ENCODE data around the gene MMP14. TPM values are rescaled to one million over a fixed set of nuclear protein-coding genes. Genes with fewer than 3 reads are reported as not detected.

Gene MMP14
- total and polyA plus RNA-seq, 9 of the 15 experiments (the other 6 are each of a cell fraction or from before 2014, with no cell fraction given): 0.36 to 5.8 (median 1.3) TPM; not detected in 2

Small RNA genes lying within 50 kb of the gene (small RNA-seq; reads per million reads assigned to genes)
- not detected for gene RF00019

Other genes with a start within 250 kb of the MMP14 start
Only the 7 nearest of the 16 such genes appear.
- gene OXA1L, start 69.9 kb upstream of the MMP14 start, total RNA-seq (2014; rRNA removed): 145 and 157 TPM in 2 replicates
- gene OXA1L, start 69.9 kb upstream of the MMP14 start, total RNA-seq (2014; rRNA removed; fragmentation: Illumina TruSeq; extraction: Trizol): 99.6 and 100 TPM in 2 replicates
- 115 TPM in 2 replicates for gene OXA1L, start 69.9 kb upstream of the MMP14 start, total RNA-seq (2015; rRNA removed; fragmentation: Illumina TruSeq; extraction: Trizol)
- gene OXA1L, start 69.9 kb upstream of the MMP14 start, total RNA-seq (2021): 119 and 125 TPM in 2 replicates
- gene OXA1L, start 69.9 kb upstream of the MMP14 start, polyA plus RNA-seq (2011; rRNA removed): 166 and 183 TPM in 2 replicates
- gene OXA1L, start 69.9 kb upstream of the MMP14 start, polyA plus RNA-seq (2014; fragmentation: Illumina TruSeq; extraction: Trizol): 204 and 210 TPM in 2 replicates
- gene OXA1L, start 69.9 kb upstream of the MMP14 start, polyA plus RNA-seq (2014; fragmentation: Nextera tagmentation; extraction: Ambion mirVana): 100 to 1,000 TPM; 137 to 166 TPM
- 195 and 210 TPM in 2 replicates for gene OXA1L, start 69.9 kb upstream of the MMP14 start, polyA plus RNA-seq (2014; rRNA removed)
- gene SLC7A7, start 21.1 kb upstream of the MMP14 start, total RNA-seq (2014; rRNA removed): 0.41 TPM in 1 of 2 replicates, not detected in the other
- gene SLC7A7, start 21.1 kb upstream of the MMP14 start, total RNA-seq (2014; rRNA removed; fragmentation: Illumina TruSeq; extraction: Trizol): 0.07 TPM in 1 of 2 replicates, not detected in the other
- gene SLC7A7, start 21.1 kb upstream of the MMP14 start, total RNA-seq (2015; rRNA removed; fragmentation: Illumina TruSeq; extraction: Trizol): 0.11 and 0.14 TPM in 2 replicates
- gene SLC7A7, start 21.1 kb upstream of the MMP14 start, total RNA-seq (2021): 0.36 and 0.60 TPM in 2 replicates
- 0.38 and 0.45 TPM in 2 replicates for gene SLC7A7, start 21.1 kb upstream of the MMP14 start, polyA plus RNA-seq (2011; rRNA removed)
- gene SLC7A7, start 21.1 kb upstream of the MMP14 start, polyA plus RNA-seq (2014; fragmentation: Illumina TruSeq; extraction: Trizol): 0.22 and 0.46 TPM in 2 replicates
- under 1 TPM; 0.24 to 0.32 TPM for gene SLC7A7, start 21.1 kb upstream of the MMP14 start, polyA plus RNA-seq (2014; fragmentation: Nextera tagmentation; extraction: Ambion mirVana)
- gene SLC7A7, start 21.1 kb upstream of the MMP14 start, polyA plus RNA-seq (2014; rRNA removed): 0.68 and 1.0 TPM in 2 replicates
- 161 and 168 TPM in 2 replicates for gene MRPL52, start 6.7 kb upstream of the MMP14 start, total RNA-seq (2014; rRNA removed)
- 162 and 169 TPM in 2 replicates for gene MRPL52, start 6.7 kb upstream of the MMP14 start, total RNA-seq (2014; rRNA removed; fragmentation: Illumina TruSeq; extraction: Trizol)
- gene MRPL52, start 6.7 kb upstream of the MMP14 start, total RNA-seq (2015; rRNA removed; fragmentation: Illumina TruSeq; extraction: Trizol): 169 and 170 TPM in 2 replicates
- 213 and 214 TPM in 2 replicates for gene MRPL52, start 6.7 kb upstream of the MMP14 start, total RNA-seq (2021)
- gene MRPL52, start 6.7 kb upstream of the MMP14 start, polyA plus RNA-seq (2011; rRNA removed): 107 and 113 TPM in 2 replicates
- 71.1 and 71.5 TPM in 2 replicates for gene MRPL52, start 6.7 kb upstream of the MMP14 start, polyA plus RNA-seq (2014; fragmentation: Illumina TruSeq; extraction: Trizol)
- 10 to 100 TPM; 56.5 to 79.8 TPM for gene MRPL52, start 6.7 kb upstream of the MMP14 start, polyA plus RNA-seq (2014; fragmentation: Nextera tagmentation; extraction: Ambion mirVana)
- 173 and 220 TPM in 2 replicates for gene MRPL52, start 6.7 kb upstream of the MMP14 start, polyA plus RNA-seq (2014; rRNA removed)
- 10.9 and 14.9 TPM in 2 replicates for gene LRP10, start 35.2 kb downstream of the MMP14 start, total RNA-seq (2014; rRNA removed)
- gene LRP10, start 35.2 kb downstream of the MMP14 start, total RNA-seq (2014; rRNA removed; fragmentation: Illumina TruSeq; extraction: Trizol): 4.9 and 5.5 TPM in 2 replicates
- 6.9 and 8.1 TPM in 2 replicates for gene LRP10, start 35.2 kb downstream of the MMP14 start, total RNA-seq (2015; rRNA removed; fragmentation: Illumina TruSeq; extraction: Trizol)
- 40.7 and 45.5 TPM in 2 replicates for gene LRP10, start 35.2 kb downstream of the MMP14 start, total RNA-seq (2021)
- 16.0 and 25.1 TPM in 2 replicates for gene LRP10, start 35.2 kb downstream of the MMP14 start, polyA plus RNA-seq (2011; rRNA removed)
- 27.2 and 34.5 TPM in 2 replicates for gene LRP10, start 35.2 kb downstream of the MMP14 start, polyA plus RNA-seq (2014; fragmentation: Illumina TruSeq; extraction: Trizol)
- 1 to 10 TPM; 1.3 to 2.3 TPM for gene LRP10, start 35.2 kb downstream of the MMP14 start, polyA plus RNA-seq (2014; fragmentation: Nextera tagmentation; extraction: Ambion mirVana)
- gene LRP10, start 35.2 kb downstream of the MMP14 start, polyA plus RNA-seq (2014; rRNA removed): 12.7 and 15.9 TPM in 2 replicates
- 0.29 and 0.36 TPM in 2 replicates for gene REM2, start 46.6 kb downstream of the MMP14 start, total RNA-seq (2014; rRNA removed)
- gene REM2, start 46.6 kb downstream of the MMP14 start, total RNA-seq (2014; rRNA removed; fragmentation: Illumina TruSeq; extraction: Trizol): 0.18 and 0.51 TPM in 2 replicates
- 0.25 and 0.34 TPM in 2 replicates for gene REM2, start 46.6 kb downstream of the MMP14 start, total RNA-seq (2015; rRNA removed; fragmentation: Illumina TruSeq; extraction: Trizol)
- gene REM2, start 46.6 kb downstream of the MMP14 start, total RNA-seq (2021): 0.40 and 0.69 TPM in 2 replicates
- gene REM2, start 46.6 kb downstream of the MMP14 start, polyA plus RNA-seq (2011; rRNA removed): 0.91 and 1.0 TPM in 2 replicates
- gene REM2, start 46.6 kb downstream of the MMP14 start, polyA plus RNA-seq (2014; fragmentation: Illumina TruSeq; extraction: Trizol): 0.21 and 0.25 TPM in 2 replicates
- under 1 TPM; 0.38 to 0.50 TPM for gene REM2, start 46.6 kb downstream of the MMP14 start, polyA plus RNA-seq (2014; fragmentation: Nextera tagmentation; extraction: Ambion mirVana)
- 0.20 and 0.97 TPM in 2 replicates for gene REM2, start 46.6 kb downstream of the MMP14 start, polyA plus RNA-seq (2014; rRNA removed)
- gene RBM23, start 82.6 kb downstream of the MMP14 start, total RNA-seq (2014; rRNA removed): 46.0 and 68.2 TPM in 2 replicates
- gene RBM23, start 82.6 kb downstream of the MMP14 start, total RNA-seq (2014; rRNA removed; fragmentation: Illumina TruSeq; extraction: Trizol): 48.9 and 53.2 TPM in 2 replicates
- gene RBM23, start 82.6 kb downstream of the MMP14 start, total RNA-seq (2015; rRNA removed; fragmentation: Illumina TruSeq; extraction: Trizol): 66.8 and 73.0 TPM in 2 replicates
- 56.0 and 58.5 TPM in 2 replicates for gene RBM23, start 82.6 kb downstream of the MMP14 start, total RNA-seq (2021)
- 36.2 and 57.8 TPM in 2 replicates for gene RBM23, start 82.6 kb downstream of the MMP14 start, polyA plus RNA-seq (2011; rRNA removed)
- 50.2 and 69.0 TPM in 2 replicates for gene RBM23, start 82.6 kb downstream of the MMP14 start, polyA plus RNA-seq (2014; fragmentation: Illumina TruSeq; extraction: Trizol)
- gene RBM23, start 82.6 kb downstream of the MMP14 start, polyA plus RNA-seq (2014; fragmentation: Nextera tagmentation; extraction: Ambion mirVana): 100 to 1,000 TPM in 1 of 2 experiments, 10 to 100 TPM in 1; 67.8 to 102 TPM
- gene RBM23, start 82.6 kb downstream of the MMP14 start, polyA plus RNA-seq (2014; rRNA removed): 47.1 and 50.4 TPM in 2 replicates
- 123 and 171 TPM in 2 replicates for gene PRMT5, start 92.8 kb downstream of the MMP14 start, total RNA-seq (2014; rRNA removed)
- 222 and 228 TPM in 2 replicates for gene PRMT5, start 92.8 kb downstream of the MMP14 start, total RNA-seq (2014; rRNA removed; fragmentation: Illumina TruSeq; extraction: Trizol)
- 245 and 276 TPM in 2 replicates for gene PRMT5, start 92.8 kb downstream of the MMP14 start, total RNA-seq (2015; rRNA removed; fragmentation: Illumina TruSeq; extraction: Trizol)
- gene PRMT5, start 92.8 kb downstream of the MMP14 start, total RNA-seq (2021): 246 and 247 TPM in 2 replicates
- gene PRMT5, start 92.8 kb downstream of the MMP14 start, polyA plus RNA-seq (2011; rRNA removed): 409 and 552 TPM in 2 replicates
- 270 and 321 TPM in 2 replicates for gene PRMT5, start 92.8 kb downstream of the MMP14 start, polyA plus RNA-seq (2014; fragmentation: Illumina TruSeq; extraction: Trizol)
- gene PRMT5, start 92.8 kb downstream of the MMP14 start, polyA plus RNA-seq (2014; fragmentation: Nextera tagmentation; extraction: Ambion mirVana): 100 to 1,000 TPM; 114 to 155 TPM
- 216 and 257 TPM in 2 replicates for gene PRMT5, start 92.8 kb downstream of the MMP14 start, polyA plus RNA-seq (2014; rRNA removed)

Data from K562 (cell line).